Mesenchymal stem cell (in vitro differentiated cells and primary cell): ENCODE measurements around the gene CREB3L4.

ENCODE experiments used
- DNase-seq: peaks from one replicate; pipeline ENCODE4 v3.0.0-alpha.2; 2013
- H2AFZ ChIP-seq: one replicate; pipeline ENCODE4 v1.6.1; 2013; ENCODE audit warnings: low read depth, mild to moderate bottlenecking, control low read depth, inconsistent platforms, low read length, moderate library complexity
- H2AK5ac ChIP-seq: 2 replicates; pipeline ENCODE4 v1.6.1; 2013; ENCODE audit warnings: low read length, moderate library complexity, mild to moderate bottlenecking, inconsistent platforms; ENCODE audit not compliant: severe bottlenecking
- H2BK120ac ChIP-seq: one replicate; pipeline ENCODE4 v1.6.1; 2013; ENCODE audit warnings: low read depth, mild to moderate bottlenecking, inconsistent platforms, low read length, moderate library complexity
- H2BK12ac ChIP-seq, 2 experiments: one replicate each; pipeline ENCODE4 v1.6.1; 2013; ENCODE audit warnings: inconsistent platforms in 2 of 2, low read length in 2 of 2, mild to moderate bottlenecking in 2 of 2, moderate library complexity in 2 of 2, control low read depth in 1 of 2
- H2BK15ac ChIP-seq: one replicate; pipeline ENCODE4 v1.6.1; 2013; ENCODE audit warnings: mild to moderate bottlenecking, low read depth, inconsistent platforms; ENCODE audit not compliant: poor library complexity, severe bottlenecking
- H2BK5ac ChIP-seq: 2 replicates; pipeline ENCODE4 v1.6.1; 2013; ENCODE audit warnings: low read depth, mild to moderate bottlenecking, low read length, control low read depth, inconsistent platforms; ENCODE audit not compliant: poor library complexity, severe bottlenecking
- H3K14ac ChIP-seq, 2 experiments: one replicate each; pipeline ENCODE4 v1.6.1; 2013; ENCODE audit warnings: inconsistent platforms in 2 of 2, low read length in 2 of 2, control low read depth in 1 of 2, mild to moderate bottlenecking in 1 of 2, moderate library complexity in 1 of 2
- H3K18ac ChIP-seq, 2 experiments: one replicate each; pipeline ENCODE4 v1.6.1; 2013; ENCODE audit warnings: inconsistent platforms in 2 of 2, low read length in 2 of 2, control low read depth in 1 of 2, low read depth in 1 of 2, mild to moderate bottlenecking in 1 of 2
- H3K23ac ChIP-seq, 2 experiments: one replicate each; pipeline ENCODE4 v1.6.1; 2013; ENCODE audit warnings: inconsistent platforms in 2 of 2, low read length in 2 of 2, mild to moderate bottlenecking in 2 of 2, moderate library complexity in 2 of 2, control low read depth in 1 of 2
- H3K27ac ChIP-seq: 2 replicates; pipeline ENCODE4 v1.5.1; 2013; ENCODE audit warnings: mild to moderate bottlenecking, moderate library complexity, low read length, control low read depth, inconsistent platforms; ENCODE audit not compliant: poor library complexity, severe bottlenecking
- H3K27me3 ChIP-seq, 2 experiments: 2 replicates each; pipeline versions ENCODE4 v1.6.1 to v1.7.0; 2013; ENCODE audit warnings: low read length in 2 of 2, mild to moderate bottlenecking in 2 of 2, moderate library complexity in 2 of 2, control low read depth in 1 of 2, inconsistent platforms in 1 of 2; ENCODE audit not compliant: control insufficient read depth in 1 of 2, insufficient read depth in 1 of 2
- H3K36me3 ChIP-seq, 2 experiments: 2 replicates each; pipeline versions ENCODE4 v1.6.1 to v1.7.0; 2013; ENCODE audit warnings: low read length in 2 of 2, control low read depth in 1 of 2, inconsistent platforms in 1 of 2, low read depth in 1 of 2, mild to moderate bottlenecking in 1 of 2; ENCODE audit not compliant: insufficient read depth in 2 of 2, control insufficient read depth in 1 of 2
- H3K4ac ChIP-seq, 2 experiments: one replicate each; pipeline ENCODE4 v1.6.1; 2013; ENCODE audit warnings: inconsistent platforms in 2 of 2, low read length in 2 of 2, mild to moderate bottlenecking in 2 of 2, moderate library complexity in 2 of 2, control low read depth in 1 of 2, low read depth in 1 of 2
- H3K4me1 ChIP-seq: 2 replicates; pipeline ENCODE4 v1.6.1; 2013; ENCODE audit warnings: low read depth, low read length, control low read depth; ENCODE audit not compliant: control insufficient read depth, insufficient read depth
- H3K4me2 ChIP-seq: 2 replicates; pipeline ENCODE4 v1.6.1; 2013; ENCODE audit warnings: low read length, mild to moderate bottlenecking, inconsistent platforms; ENCODE audit not compliant: poor library complexity, severe bottlenecking
- H3K4me3 ChIP-seq, 2 experiments: 2 replicates each; pipeline versions ENCODE4 v1.5.1 to v1.7.0; 2013; ENCODE audit warnings: low read length in 2 of 2, mild to moderate bottlenecking in 2 of 2, control low read depth in 1 of 2, low read depth in 1 of 2; ENCODE audit not compliant: insufficient read depth in 1 of 2
- H3K79me1 ChIP-seq: replicated peaks from 2 replicates; pipeline ENCODE4 v1.6.1; 2013; ENCODE audit warnings: mild to moderate bottlenecking, control low read depth, low read length, inconsistent platforms; ENCODE audit not compliant: poor library complexity, severe bottlenecking
- H3K9ac ChIP-seq: 2 replicates; pipeline ENCODE4 v1.7.0; 2013; ENCODE audit warnings: mild to moderate bottlenecking, low read length, moderate library complexity
- H3K9me3 ChIP-seq: 2 replicates; pipeline ENCODE4 v1.7.0; 2013; ENCODE audit warnings: mild to moderate bottlenecking, low read length; ENCODE audit not compliant: control insufficient read depth
- H4K8ac ChIP-seq: one replicate; pipeline ENCODE4 v1.6.1; 2013; ENCODE audit warnings: inconsistent platforms, mild to moderate bottlenecking, low read length, moderate library complexity
- H4K91ac ChIP-seq: one replicate; pipeline ENCODE4 v1.6.1; 2013; ENCODE audit warnings: mild to moderate bottlenecking, low read length, inconsistent platforms
- WGBS: methylation state at CpG from one replicate; pipeline ENCODE4 v1.1.7; 2013; ENCODE audit warnings: mixed read lengths; 5-methylcytosine and 5-hydroxymethylcytosine counted together

CREB3L4 gene

DNA sequence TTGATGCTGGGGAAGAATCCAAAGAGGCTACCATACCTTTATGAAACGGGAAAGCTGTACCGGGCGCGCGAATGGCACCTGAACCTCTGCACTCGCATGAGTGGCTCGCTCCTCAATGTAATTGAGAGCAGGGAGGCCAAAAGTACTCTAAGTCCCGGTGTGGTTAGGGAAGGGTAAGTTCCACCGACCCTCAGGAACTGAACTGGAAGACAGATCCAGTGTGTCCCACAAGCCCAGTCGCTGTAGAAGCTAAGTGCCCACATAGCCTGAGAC is 46.0 kb upstream of the CREB3L4 start:
- H2BK12ac ChIP-seq = peak overlapping the region in 1 of 2 experiments; percentile 18
- H3K4ac ChIP-seq = peak overlapping the region in 1 of 2 experiments; percentile 50
- no peak overlapping the region for H2AK5ac ChIP-seq
- H3K27ac ChIP-seq = no peak overlapping the region
- no peak overlapping the region for H4K8ac ChIP-seq
- DNase-seq = peak; percentile 37
- peaks cover 7% of the 10 kb centered on the region for H3K4me1 ChIP-seq
- H3K23ac ChIP-seq = peak overlapping the region in 1 of 2 experiments; percentile 80
- no peak overlapping the region for H2BK120ac ChIP-seq
- no peak overlapping the region for H2BK15ac ChIP-seq
- peak overlapping the region; percentile 95 to 97 for H3K4me3 ChIP-seq
- peak overlapping the region; percentile 62 for H3K4me2 ChIP-seq
- 3% methylated on average over 10 of the region's 10 CpGs for WGBS
- H3K14ac ChIP-seq = peak overlapping the region in 1 of 2 experiments; percentile 68
- no peaks in the 10 kb centered on the region for H3K9me3 ChIP-seq
- no peak overlapping the region for H4K91ac ChIP-seq
- no peaks in the 10 kb centered on the region for H3K79me1 ChIP-seq
- peaks cover 0 to 4% of the 10 kb centered on the region in 2 experiments for H3K36me3 ChIP-seq
- no peak overlapping the region for H2AFZ ChIP-seq
- no peaks in the 10 kb centered on the region for H3K27me3 ChIP-seq
- H3K18ac ChIP-seq = peak overlapping the region in 1 of 2 experiments; percentile 89
- H2BK5ac ChIP-seq = no peak overlapping the region
- peak overlapping the region; percentile 90 for H3K9ac ChIP-seq

DNA sequence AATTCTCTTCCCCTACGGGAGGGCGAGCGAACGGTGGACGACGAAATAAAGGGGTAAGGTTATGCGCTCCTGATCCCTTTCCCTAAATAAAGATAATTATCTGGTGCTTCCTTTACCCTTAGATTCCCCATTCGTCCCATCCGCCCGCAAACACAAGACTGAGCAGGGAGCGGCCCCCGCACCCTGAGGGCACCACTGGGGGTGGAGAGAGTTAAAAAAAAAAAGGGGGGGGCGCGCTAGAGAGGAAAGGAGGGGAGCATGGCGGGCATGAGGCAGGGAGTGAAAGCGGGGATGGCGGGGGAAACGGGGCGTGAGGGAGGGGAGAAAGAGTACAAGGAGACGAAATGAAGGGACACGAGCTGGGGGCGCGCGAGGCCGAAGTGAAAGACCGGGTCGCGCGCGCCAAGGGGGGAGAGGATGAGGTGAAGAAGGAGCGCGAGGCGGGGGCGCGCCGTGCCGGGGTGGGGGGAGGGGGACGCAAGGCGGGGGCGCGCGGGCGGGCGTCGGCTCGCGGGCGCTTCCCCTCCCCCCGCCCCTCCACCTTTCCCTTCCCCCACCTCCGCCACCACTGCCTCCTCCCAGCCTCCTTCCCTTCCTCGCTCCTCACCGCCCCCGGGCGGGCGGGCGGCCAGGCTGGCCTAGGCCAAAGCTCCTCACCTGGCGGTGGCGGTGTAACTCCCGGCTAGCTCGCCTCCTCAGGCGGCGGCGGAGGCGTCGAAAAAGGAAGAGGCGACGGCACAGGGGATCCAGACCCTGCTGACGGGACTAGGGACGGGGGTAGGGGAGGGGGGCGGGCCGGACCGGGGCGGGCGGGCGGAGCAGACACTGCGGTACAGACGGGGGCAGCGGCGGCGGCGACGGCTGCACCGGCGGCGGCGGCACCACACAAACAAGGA is 45.4 kb upstream of the CREB3L4 start:
- Histone ChIP-seq H3K4ac (peak overlapping the region; percentile 79 to 94), H2AFZ (peak overlapping the region; percentile 94), H4K8ac (no peak overlapping the region), H2AK5ac (no peak overlapping the region), H3K23ac (peak overlapping the region in 1 of 2 experiments; percentile 97), H3K79me1 (no peaks in the 10 kb centered on the region), H2BK5ac (no peak overlapping the region), H2BK15ac (peak overlapping the region; percentile 88), H3K27me3 (no peaks in the 10 kb centered on the region), H3K18ac (peak overlapping the region; percentile 56 to 99), H3K9ac (peak overlapping the region; percentile 90), H2BK120ac (peak overlapping the region; percentile 65), H3K27ac (peak overlapping the region; percentile 44), H3K36me3 (peaks cover 0 to 4% of the 10 kb centered on the region in 2 experiments), H3K4me1 (peaks cover 7% of the 10 kb centered on the region), H4K91ac (peak overlapping the region; percentile 83), H3K9me3 (no peaks in the 10 kb centered on the region), H3K4me3 (peak overlapping the region; percentile 95 to 97), H3K14ac (peak overlapping the region in 1 of 2 experiments; percentile 97), H2BK12ac (peak overlapping the region in 1 of 2 experiments; percentile 83), H3K4me2 (peak overlapping the region; percentile 62)
- WGBS = 0% methylated on average over 21 of the region's 86 CpGs
- peak; percentile 14 for DNase-seq

DNA sequence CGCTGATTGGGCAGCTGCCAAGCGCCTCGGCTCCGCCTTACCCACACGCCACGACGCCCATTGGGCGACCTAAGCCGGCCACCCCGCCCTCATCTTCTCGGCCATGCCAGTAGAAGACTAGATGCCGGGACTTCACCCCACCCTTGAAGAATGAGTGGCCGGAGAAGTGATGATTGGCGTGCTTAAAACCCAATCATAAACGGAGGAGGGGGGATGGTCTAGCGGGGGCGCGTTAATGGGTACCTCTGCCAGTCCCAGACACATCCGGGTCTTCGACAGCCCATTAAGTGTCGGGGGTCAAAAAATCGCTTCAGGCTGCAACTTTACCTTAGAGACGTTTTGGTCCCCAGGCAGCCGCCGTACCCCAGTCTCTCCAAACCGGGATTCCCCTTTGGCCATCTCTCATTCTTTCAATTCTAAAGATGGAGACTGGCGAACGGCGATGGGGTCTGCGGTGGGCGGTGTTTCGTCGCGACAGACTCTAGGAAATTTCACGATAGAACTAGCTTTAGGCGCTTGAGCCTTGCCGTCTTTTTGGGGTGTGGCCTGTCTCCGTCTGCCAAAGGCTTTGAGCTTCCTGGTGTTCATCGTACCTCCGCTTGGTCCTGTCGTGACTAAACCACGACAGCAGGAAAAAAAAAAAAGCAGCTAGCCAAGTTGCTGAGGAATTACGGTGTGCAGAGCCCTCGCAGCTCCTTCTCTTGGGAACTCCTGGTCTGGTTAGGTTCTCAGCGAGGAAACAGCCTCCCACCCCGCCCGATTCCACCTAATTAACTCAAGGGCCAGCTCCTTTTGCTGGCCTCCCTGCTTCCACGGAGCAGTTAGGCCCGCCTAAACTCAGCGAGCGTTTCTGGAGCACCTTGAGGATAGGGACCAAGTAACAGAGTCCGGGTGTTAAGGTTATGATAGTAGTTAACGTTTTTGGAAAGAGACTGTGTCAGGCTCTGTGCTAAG is 44.5 kb upstream of the CREB3L4 start, which contains the start of gene GATAD2B:
Gene GATAD2B, minus strand, starts transcription at position 1 of the 954 bp plus-strand sequence. CDS start 94,625 bp downstream, outside the sequence.
- H3K9ac ChIP-seq = peak within 1 kb of the TSS; percentile 95
- peak within 1 kb of the TSS; percentile 82 to 94 for H3K4ac ChIP-seq
- peak within 1 kb of the TSS; percentile 50 for H2BK5ac ChIP-seq
- peak within 1 kb of the TSS in 1 of 2 experiments; percentile 97 for H3K14ac ChIP-seq
- peak within 1 kb of the TSS; percentile 82 for H3K4me2 ChIP-seq
- H4K91ac ChIP-seq = peak within 1 kb of the TSS; percentile 90
- H2BK120ac ChIP-seq = peak within 1 kb of the TSS; percentile 65
- H3K23ac ChIP-seq = peak within 1 kb of the TSS in 1 of 2 experiments; percentile 97
- H3K27me3 ChIP-seq = no peaks in the 10 kb centered on the region
- peak within 1 kb of the TSS; percentile 88 for H3K27ac ChIP-seq
- H4K8ac ChIP-seq = peak within 1 kb of the TSS; percentile 91
- peak within 1 kb of the TSS; percentile 56 to 99 for H3K18ac ChIP-seq
- peaks cover 7% of the 10 kb centered on the region for H3K4me1 ChIP-seq
- no peaks in the 10 kb centered on the region for H3K36me3 ChIP-seq
- H3K9me3 ChIP-seq = no peaks in the 10 kb centered on the region
- peak within 1 kb of the TSS; percentile 88 for H2BK15ac ChIP-seq
- under 1% methylated on average over 51 of the region's 53 CpGs for WGBS
- peak within 1 kb of the TSS; percentile 65 to 83 for H2BK12ac ChIP-seq
- H3K4me3 ChIP-seq = peak within 1 kb of the TSS; percentile 95 to 97
- DNase-seq = peak; percentile 100
- no peaks in the 10 kb centered on the region for H3K79me1 ChIP-seq
- peak within 1 kb of the TSS; percentile 94 for H2AFZ ChIP-seq
- H2AK5ac ChIP-seq = peak within 1 kb of the TSS; percentile 13
